NOMO-1 (cell line): ENCODE measurements around the gene NOP14.
"Not testable (repeated sequence)": the region's sequence is repeated elsewhere in the genome, so short reads cannot be mapped to it uniquely, and the experiment has no call there.

Experiments
- DNase-seq, 2 experiments: peaks; one replicate each; lab custom pipeline; 2025; ENCODE audit not compliant: unreplicated experiment in 2 of 2; lab: John Stamatoyannopoulos, UW

Gene NOP14

DNA sequence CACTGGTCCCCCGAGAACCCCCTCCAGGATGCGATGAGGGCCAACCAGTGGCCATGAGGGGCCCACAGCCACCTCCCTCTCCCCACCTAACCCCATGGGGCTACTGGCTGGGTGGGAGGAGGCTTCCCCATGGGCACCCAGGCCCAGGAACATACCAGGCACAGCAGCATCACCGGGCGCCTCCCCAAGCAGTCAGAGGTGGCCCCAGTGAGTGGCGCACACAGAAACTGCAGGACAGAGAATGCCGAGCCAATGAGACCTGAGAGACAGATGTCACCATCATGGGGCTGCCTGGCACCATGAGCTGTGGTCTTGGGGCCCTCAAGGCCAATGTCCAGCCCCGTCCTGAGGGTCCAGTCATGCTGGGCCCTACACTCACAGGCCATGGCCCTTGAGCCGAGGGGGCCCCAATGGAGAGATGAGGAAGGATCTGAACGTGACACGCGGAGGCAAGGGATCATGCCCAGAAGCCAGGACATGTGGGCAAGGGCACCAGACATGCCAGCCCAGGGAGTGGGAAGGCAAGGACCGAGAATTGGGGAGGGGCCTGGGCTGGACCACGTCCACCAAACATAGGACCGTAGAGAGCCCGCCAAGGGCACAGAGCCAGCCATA lies 30.1 kb downstream of the NOP14 start:
- peak in 1 of 2 experiments; percentile 21 for DNase-seq

DNA sequence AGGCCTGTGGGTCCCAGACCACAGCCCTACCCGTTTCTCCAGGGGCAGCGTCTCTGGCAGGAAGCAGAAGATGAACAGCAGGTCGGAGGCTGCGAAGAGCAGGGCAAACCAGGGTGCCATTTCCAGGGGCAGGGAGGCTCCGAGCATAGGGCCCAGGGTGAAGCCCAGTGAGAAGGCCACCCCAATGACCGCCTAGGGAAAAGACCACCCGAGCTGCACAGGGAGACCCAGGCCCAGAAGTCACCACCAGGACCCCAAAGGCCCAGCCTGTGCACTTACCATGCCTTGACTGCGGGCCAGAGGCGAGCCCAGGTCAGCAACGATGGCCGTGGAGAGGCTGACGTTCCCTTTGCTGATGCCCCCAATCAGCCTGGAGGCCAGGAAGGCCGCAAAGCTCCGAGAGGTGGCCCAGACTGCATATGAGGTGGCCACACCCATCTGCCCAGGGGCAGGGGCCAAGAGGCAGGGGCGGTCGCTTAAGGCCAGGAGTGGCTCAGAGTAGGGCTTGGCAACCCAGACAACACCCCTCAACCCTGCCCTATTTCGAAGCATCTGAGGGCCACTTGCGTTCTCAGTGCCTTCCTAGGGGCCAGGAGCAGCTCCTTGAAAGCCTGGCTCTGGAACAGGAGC lies 30.8 kb downstream of the NOP14 start:
- DNase-seq: no peak

DNA sequence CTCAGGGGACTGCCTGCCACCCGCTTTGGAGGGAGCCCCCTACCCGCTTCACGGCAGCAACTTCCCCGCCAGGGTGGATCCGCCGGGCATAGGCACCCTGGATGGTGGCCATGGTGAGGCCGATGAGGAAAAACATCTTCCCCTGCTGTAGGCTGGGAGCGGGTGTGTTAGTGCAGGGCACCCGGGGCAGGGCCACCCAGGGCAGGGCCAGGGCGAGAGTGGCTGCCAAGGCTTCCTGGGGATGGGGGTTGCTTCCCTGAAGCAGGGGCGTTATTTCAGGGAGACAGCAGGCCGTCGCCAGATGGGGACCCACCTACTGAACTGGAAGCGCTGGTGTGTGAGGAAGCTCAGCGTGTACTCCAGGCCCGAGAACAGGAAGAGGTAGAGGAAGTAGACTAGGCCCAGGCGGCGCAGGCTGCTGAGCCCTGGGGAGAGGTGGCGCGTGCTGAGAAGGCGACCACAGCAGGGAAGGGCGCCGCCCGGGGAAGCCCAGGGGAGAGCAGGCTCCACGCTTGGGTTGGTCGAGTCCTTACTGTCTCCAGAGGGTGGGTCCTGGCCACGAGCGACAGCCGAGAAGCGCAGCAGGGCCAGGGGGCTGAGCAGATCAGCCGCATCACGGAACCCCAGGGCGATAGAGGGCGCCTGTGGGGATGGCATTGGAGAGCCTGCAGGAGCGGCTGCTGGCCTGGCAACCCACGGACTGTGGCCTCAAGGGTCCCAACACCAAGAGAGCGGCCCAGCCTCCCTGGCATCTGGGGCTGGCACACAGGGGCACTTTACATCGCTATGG lies 31.5 kb downstream of the NOP14 start:
- peak; percentile 75 to 90 for DNase-seq

DNA sequence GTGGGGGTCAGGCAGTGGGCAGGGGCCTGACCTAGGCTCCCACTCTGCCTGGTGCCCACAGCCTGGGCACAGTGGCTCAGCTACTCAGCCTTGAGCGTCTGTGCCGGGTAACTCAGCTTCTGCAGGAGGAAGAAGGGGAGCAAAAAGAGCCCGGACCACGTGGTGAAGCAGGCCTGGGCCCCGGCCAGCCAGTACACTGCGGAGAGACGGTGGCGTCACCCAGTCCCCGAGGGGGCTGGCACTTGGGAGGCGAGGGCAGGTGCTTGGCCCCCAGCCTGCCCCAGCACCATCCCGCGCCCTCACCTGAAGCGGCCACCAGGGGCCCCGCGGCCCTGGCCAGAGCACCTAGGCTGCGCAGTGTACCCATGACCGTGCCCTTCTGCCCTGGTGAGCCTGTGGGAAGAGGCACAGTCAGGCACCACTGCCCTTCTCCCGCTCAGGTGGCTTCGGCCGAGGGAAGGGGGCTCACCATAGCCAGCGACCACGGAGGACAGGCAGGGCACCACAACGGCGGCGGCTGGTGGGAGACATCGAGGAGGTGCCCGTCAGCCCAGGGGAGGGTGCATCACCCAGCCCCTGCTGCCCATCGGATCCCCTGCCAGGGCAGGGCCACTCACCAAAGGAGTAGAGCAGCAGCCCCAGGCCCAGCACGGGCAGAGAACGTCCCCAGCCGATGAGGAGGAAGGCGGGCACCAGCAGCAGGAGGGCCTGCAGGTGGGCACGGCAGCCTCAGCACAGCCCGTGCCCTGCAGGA lies 32.3 kb downstream of the NOP14 start:
- DNase-seq: no peak

DNA sequence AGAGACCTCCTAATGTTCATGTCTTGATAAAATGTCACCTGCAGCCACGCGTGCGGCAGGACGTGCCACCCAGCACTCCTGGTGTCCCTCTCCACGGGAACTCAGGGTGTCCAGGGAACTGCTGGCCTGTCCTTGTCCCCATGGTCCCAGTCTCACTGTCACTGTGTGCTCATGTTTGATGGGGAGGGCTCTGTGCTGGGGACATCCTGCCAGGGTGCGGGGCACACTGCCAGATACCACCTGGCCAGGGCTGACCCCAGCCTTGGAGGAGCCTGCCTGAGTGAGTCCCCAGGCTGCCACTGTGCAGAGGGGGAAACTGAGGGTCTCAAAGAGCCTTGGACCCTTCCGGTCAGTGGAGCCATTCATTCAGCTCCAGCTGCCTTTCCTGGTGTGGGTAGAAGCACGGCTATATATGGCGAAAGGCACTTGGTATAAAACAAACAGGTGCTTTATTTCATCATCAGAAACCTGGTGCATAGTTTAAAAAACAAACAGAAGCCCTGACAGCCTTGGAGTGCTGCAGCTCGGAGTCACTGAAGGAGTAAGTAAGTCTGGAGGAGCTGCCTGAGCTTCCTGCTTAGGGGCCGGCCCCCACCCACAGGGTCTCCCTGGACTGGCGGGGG lies 33.0 kb downstream of the NOP14 start:
- no peak for DNase-seq

DNA sequence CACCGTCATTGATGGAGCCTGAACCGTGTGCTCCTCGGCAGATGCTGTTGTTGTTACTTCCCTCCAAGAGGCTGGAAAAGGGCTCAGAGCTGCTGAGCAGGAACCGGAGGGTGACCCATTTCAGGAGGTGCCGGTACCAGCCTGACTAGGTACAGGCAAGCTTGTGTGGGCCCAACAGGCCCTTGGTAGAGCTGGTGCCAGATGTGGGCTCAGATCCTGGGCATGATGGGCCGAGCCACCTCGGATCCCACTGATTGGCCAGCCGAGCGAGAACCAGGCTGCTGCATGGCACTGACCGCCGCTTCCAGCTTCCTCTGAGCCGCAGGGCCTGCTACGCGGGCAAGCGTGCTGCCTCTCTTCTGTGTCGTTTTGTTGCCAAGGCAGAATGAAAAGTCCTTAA lies 33.7 kb downstream of the NOP14 start:
- DNase-seq: no peak

DNA sequence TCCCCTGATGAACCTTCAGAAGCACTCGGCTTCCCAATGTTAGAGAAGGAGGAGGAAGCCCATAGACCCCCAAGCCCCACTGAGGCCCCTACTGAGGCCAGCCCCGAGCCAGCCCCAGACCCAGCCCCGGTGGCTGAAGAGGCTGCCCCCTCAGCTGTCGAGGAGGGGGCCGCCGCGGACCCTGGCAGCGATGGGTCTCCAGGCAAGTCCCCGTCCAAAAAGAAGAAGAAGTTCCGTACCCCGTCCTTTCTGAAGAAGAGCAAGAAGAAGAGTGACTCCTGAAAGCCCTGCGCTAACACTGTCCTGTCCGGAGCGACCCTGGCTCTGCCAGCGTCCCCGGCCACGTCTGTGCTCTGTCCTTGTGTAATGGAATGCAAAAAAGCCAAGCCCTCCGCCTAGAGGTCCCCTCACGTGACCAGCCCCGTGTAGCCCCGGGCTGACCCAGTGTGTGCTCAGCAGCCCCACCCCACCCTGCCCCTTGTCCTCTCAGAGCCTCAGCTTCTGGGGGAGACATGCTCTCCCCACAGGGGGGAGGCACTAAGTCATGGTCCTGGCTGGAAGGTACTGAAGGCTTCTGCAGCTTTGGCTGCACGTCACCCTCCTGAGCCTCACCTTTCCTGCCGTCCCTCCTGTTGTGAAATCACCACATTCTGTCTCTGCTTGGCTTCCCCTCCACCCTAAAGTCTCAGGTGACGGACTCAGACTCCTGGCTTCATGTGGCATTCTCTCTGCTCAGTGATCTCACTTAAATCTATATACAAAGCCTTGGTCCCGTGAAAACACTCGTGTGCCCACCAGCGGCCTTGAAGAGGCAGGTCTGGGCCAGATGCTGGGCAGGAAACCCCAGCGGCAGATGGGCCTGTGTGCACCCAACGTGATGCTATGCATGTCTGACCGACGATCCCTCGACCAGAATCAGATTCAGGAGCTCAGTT lies 34.7 kb downstream of the NOP14 start:
- no peak for DNase-seq

DNA sequence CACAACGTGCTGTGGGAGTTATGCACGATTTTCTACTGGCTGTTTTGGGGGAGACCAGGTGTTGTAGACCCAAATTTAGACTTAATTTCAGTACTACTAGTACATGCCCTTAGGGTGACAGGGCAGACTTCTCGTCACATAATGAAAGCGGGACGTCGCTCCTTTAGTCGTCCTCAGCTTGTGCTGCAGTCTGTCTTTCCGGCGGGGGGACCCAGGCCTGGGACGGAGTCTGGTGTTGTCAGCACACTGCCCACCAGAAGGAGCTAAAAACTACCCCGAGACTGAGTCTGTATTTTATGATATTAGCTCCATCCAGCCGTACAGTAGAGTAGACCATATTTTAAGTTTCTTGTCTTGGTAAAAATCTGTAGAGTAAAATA lies 35.5 kb downstream of the NOP14 start:
- DNase-seq: no peak

DNA sequence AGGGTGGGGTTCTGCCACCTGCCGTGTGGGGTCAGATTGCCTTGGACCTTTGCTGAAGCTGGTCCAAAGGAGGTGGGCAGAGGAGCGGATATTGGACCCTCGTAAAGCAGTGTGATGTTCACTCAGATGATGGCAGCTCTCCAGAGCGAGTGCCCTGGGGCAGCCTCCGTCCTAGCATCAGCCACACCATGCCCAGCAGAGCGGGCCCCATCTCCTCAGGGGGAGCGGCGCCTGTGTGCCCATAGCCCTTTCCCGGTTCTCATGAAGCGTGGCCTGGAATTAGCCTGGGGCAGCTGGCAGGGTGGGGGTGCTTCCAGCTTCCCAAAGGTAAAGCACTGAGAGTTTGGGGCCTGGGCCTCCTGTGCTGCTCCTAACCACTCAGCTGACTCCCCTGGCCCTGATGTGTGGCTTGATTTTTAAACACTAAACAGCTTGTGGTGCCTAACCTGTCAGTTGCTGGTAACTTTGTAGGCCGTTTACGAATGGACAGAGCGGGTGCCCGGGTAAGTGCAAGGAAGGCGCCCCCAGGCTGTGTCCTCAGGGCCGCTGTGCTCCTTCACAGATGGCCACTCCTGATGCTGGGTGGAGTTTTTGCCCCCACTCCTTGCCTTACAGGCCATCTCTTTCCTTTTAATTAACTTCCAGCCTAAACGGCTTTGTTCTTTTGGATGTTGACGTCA lies 36.0 kb downstream of the NOP14 start:
- DNase-seq: no peak

DNA sequence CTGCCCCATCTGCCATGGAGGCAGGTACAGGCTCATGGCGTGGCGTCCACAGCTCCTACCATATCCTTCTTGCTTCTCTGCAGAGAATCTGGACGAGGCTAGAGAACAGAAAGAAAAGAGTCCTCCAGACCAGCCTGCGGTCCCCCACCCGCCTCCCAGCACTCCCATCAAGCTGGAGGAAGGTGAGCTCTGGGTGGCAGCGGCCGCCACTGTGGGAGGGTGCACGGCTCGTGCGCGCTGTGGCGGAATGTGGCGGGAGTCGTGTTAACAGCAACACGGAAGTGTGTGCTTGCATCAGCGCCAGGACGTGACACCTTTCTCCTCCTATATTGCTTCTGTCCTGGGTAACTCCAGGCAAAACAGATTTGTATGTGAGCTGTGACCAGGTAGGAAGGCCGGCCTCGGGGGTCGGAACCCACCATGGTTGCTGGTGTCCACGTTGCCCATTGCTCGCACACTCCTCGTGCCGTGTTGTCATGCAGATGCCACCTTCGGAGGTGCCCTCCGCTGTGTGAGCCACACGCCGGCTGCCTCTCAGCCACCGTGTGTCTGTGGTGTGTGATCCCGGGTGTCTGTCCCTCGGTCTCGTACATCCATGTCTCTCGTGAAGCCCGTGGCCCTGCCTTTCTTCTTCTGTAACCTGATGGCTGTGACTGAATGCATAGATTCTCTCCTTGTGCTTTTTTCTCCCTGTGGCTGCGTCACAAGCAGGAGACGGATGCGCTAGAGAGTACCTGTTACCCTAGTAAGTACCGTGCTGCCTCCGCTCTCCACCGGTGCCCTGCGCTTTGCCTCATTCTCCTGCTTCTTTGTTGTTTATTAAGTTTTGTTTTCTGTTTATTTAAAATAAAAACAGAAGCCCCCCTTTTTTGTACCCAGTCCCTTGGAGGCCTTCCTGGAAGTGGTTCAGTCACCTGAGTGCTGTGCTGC lies 37.0 kb downstream of the NOP14 start:
- DNase-seq: no peak

DNA sequence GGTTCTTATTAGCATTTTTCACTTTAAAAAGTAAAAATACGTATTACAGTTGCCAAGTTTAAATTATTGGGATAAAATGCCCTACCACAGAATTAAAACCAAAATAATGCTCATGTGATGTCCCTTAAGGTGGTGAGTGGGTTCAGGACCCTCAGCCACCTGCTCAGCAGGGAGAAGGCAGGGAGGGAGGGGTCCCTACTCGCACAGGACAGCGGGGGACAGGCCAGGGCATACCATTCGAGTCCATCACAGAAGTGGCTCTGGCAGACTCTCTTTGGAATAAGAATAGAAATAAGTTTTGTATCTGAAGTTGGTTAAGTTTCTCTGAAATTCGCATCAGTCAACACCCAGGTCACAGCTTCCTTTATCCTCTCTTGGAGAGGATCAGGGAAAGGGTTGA lies 37.7 kb downstream of the NOP14 start:
- no peak for DNase-seq

DNA sequence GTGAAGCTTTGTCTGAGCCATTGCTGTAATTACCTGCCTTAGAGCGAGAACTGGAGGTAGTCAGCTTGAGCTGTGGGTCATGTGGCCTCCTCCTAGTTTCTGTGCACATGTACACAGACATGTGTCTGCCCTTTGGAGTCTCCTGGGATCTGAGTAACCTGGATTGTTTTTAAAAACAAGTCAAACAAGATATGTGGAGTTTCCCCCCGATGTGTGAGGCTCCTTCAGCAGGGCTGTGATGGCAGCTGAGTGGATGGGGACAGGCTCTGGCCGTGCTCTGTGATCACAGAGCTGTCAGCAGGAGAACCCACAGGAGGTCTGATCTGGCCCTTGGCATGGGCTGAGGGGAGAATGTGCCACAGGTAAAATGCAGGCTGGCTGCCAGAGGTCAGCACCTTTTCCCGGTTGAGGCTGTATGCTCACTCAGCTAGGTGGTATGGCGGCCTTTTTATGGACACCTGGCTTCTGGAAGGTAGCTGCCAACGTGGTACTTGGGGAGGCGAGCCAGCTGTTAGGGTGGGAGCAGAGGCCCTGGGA lies 38.4 kb downstream of the NOP14 start:
- DNase-seq: no peak

DNA sequence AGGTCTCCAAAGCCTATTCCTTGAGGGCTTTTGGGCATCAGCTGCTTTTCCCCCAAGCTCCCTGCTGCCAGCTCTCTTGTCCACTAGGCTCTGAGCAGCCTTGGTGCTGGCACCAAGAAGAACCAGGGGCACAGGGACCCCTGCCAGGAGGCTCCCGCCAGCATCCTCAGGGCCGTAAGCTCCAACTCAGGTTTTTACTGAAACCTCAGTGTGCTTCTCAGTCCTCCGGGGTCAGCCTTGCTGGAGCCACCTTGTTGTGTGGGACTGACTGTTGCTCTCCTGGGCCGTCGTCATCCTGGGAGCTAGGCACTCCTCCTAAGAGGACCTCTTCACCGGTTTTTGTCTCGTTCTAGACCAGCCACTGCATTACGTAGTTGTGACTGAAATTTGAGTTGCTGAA lies 38.9 kb downstream of the NOP14 start:
- no peak for DNase-seq

DNA sequence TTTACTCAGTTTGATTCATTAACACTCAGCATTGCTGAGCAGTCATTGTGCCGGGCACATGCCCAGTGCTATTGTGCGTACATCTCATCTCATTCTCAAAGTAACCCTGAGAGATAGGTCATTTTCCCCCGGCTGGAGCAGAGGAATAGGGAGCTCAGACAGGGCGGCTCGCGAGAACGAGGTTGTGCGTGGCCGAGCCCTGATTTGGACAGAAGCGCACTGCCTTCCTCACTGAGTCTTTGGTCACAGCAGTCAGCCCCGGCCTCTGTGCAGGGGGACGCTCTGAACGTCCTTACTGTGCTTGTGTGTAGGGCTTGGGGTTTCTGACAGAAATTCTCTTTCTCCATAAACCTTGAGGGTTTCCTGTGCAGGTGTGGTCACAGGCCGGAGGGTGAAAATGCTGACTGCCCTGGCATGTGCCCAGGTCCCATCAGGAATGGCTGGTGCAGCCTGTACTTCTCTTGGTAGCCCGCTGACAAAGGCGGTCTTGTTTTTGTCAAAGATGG lies 39.5 kb downstream of the NOP14 start:
- DNase-seq: no peak

DNA sequence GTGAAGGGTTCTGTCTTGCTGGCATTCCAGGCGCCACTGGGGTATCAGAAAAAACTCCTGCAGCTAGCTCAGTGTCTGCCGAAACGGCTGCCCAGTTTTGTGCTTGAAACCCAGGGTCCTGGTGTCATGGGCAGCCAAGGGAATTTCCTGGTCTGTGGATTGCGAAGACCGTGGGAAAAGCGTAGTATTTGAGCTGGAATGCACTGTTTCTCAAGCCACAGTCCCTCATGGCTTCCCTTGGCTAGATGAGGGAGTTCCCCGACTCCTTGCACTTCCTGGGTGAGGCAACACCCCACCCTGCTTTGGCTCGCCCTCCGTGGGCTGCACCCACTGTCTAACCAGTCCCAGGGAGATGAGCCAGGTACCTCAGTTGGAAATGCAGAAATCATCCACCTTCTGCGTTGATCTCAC lies 40.1 kb downstream of the NOP14 start:
- no peak for DNase-seq

DNA sequence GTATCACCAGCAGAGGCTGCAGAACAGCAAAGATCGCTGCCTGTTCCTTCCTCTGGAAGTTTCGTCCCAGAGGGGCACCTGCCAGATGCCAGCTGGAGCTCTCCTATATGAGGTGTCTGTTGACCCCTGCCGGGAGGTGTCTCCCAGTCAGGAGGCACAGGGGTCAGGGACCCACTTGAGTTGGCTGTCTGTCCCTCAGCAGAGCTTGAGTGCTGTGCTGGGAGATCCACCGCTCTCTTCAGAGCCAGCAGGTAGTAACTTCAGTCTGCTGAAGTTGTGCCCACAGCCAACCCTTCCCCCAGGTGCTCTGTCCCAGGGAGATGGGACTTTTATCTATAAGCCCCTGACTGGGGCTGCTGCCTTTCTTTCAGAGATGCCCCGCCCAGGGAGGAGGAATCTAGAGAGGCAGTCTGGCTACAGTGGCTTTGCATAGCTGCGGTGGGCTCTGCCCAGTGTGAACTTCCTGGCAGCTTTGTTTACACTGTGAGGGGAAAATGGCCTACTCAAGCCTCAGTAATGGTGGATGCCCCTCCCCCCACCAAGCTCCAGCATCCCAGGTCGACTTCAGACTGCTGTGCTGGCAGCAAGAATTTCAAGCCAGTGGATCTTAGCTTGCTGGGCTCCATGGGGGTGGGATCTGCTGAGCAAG lies 40.6 kb downstream of the NOP14 start:
- DNase-seq: not testable (repeated sequence)

DNA sequence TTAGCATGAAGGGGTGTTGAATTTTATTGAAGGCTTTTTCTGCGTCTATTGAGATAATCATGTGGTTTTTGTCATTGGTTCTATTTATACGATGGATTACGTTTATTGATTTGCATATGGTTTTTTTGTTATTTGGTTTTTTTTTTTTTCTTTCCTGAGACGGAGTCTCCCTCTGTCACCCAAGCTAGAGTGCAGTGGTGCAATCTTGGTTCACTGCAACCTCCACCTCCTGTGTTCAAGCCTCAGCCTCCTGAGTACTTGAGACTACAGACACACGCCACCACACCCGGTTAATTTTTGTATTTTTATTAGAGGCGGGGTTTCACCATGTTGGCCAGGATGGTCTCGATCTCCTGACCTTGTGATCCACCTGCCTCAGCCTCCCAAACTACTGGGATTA lies 44.5 kb downstream of the NOP14 start:
- DNase-seq: not testable (repeated sequence)
